Measurements from ENCODE around the gene TPPP. TPM values are rescaled to one million over a fixed set of nuclear protein-coding genes. Genes with fewer than 3 reads are reported as not detected.

TPPP gene
- total and polyA plus RNA-seq, 2 donors (not counting 1 experiment from before 2014, with no cell fraction given): 0.06 TPM; not detected in 1

DNA sequence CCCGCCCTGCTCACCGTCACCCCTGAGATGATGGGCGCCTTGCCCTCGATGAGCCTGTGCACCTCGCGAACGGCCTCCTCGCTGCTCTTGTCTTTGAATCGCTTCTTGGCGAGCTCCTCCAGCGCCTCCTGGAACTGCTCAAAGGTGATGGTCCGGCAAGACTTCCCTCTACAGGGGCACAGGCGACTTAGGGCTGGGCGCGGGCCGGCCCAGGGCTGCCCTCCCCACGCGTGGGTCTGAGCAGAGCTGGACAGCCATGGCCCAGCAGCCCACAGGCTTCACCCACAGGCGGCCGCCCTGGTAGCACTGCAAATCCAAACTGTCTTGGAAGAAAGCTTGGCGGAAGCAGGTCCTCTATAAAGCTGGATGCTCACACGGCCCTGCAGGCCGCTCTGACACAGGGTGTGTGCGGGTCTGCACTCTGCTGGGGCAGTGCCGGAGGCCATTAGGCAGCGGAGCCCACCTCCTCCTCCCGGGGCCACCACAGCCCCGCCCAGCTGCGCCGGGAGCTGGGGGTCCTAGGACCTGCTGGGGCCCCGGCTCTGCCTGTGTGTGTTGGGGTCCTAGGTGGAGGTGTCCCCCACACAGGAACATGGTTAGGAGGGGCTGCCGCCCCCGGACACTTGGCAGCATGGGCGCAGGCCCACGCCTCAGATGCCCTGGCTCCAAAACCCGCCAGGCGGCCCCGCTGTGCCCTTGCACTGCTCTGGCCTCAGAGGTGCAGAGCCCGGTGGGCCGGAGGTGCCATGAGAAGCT lies 27.0 kb downstream of the TPPP start:
- no peaks in the 10 kb centered on the region for H3K27me3 Mint-ChIP-seq
- H2AFZ ChIP-seq (ENCODE audit: insufficient read depth, low read depth, low read length, poor library complexity, severe bottlenecking): no peak overlapping the region
- H3K27me3 ChIP-seq (replicated peaks in 1 of 4; ENCODE audit: control extremely low read depth in 1 of 4, control insufficient read depth in 3 of 4, insufficient read depth in 4 of 4, low read length in 3 of 4): no peaks in the 10 kb centered on the region
- H3K4me1 ChIP-seq (ENCODE audit: control insufficient read depth in 2 of 2, insufficient read depth in 2 of 2, low read length in 2 of 2): no peaks in the 10 kb centered on the region
- TF ChIP-seq EZH2 (IDR thresholded peaks at IDR 0.05; ENCODE audit: borderline replicate concordance, insufficient read depth, low read depth, low read length, poor library complexity, severe bottlenecking): no peak
- TF ChIP-seq, protein P1, sequence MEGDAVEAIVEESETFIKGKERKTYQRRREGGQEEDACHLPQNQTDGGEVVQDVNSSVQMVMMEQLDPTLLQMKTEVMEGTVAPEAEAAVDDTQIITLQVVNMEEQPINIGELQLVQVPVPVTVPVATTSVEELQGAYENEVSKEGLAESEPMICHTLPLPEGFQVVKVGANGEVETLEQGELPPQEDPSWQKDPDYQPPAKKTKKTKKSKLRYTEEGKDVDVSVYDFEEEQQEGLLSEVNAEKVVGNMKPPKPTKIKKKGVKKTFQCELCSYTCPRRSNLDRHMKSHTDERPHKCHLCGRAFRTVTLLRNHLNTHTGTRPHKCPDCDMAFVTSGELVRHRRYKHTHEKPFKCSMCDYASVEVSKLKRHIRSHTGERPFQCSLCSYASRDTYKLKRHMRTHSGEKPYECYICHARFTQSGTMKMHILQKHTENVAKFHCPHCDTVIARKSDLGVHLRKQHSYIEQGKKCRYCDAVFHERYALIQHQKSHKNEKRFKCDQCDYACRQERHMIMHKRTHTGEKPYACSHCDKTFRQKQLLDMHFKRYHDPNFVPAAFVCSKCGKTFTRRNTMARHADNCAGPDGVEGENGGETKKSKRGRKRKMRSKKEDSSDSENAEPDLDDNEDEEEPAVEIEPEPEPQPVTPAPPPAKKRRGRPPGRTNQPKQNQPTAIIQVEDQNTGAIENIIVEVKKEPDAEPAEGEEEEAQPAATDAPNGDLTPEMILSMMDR (IDR thresholded peaks at IDR 0.05): no peak
- no peak for ATAC-seq (ENCODE audit: low read depth)
- ChIA-PET POLR2A (no interaction called here), CTCF (interaction anchor here (0.5 to 1.7 kb wide), 2 partner anchors 236 to 445 kb away, joined by 3 to 10 read pairs; no protein-coding TSS in a partner anchor)
- no peaks in the 10 kb centered on the region for H4K20me1 ChIP-seq (ENCODE audit: control insufficient read depth, insufficient read depth, low read length, poor library complexity, severe bottlenecking)
- H3K36me3 ChIP-seq (replicated peaks in 1 of 2; ENCODE audit: control extremely low read depth in 1 of 2, control insufficient read depth in 1 of 2, extremely low read depth in 1 of 2, insufficient read depth in 2 of 2, low read length in 1 of 2): peaks cover 0 to 3% of the 10 kb centered on the region in 2 experiments
- WGBS (ENCODE audit: insufficient coverage): 98% methylated on average over 39 of the region's 40 CpGs
- H3K9ac ChIP-seq (ENCODE audit: low read length): no peak overlapping the region
- no peak overlapping the region for H3K4me3 ChIP-seq (ENCODE audit: control extremely low read depth in 1 of 5, extremely low read depth in 1 of 5, insufficient read depth in 1 of 5, low read depth in 2 of 5, low read length in 4 of 5)
- no peak for DNase-seq
- H3K4me1 Mint-ChIP-seq: no peaks in the 10 kb centered on the region
- no peaks in the 10 kb centered on the region for H3K9me3 Mint-ChIP-seq (ENCODE audit: insufficient read depth)
- H3K79me2 ChIP-seq (ENCODE audit: control insufficient read depth, insufficient read depth, low read length): no peaks in the 10 kb centered on the region
- H3K4me3 Mint-ChIP-seq: no peak overlapping the region
- no peak overlapping the region for H3K27ac ChIP-seq (ENCODE audit: low read length in 2 of 2)
- no peak overlapping the region for H3K27ac Mint-ChIP-seq
- intact Hi-C loops (cut with micrococcal nuclease): no loop called here
- peaks cover 0 to 8% (median 0%) of the 10 kb centered on the region in 3 donors for H3K9me3 ChIP-seq (ENCODE audit: control extremely low read depth in 1 of 3, control insufficient read depth in 2 of 3, insufficient read depth in 1 of 3, low read length in 2 of 3)
- H3K4me2 ChIP-seq (replicated peaks; ENCODE audit: low read depth, low read length, poor library complexity, severe bottlenecking): no peak overlapping the region

DNA sequence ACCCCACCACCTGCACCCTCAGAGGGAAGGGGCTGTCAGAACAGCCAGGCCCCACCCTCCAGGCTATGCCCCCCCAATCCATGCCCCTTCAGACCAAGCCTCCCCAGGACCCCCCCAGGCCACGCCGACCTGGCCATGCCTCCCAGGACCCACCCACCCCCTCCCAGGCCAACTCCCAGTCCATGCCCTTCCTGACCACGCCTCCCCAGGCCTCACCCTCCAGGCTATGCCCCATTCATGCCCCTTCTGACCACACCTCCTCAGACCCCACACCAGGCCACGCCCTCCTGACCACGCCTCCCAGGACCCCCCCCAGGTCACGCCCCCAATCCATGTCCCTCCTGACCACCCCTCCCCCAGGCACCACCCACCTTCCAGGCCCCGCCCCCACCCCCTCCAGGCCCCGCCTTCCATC lies 27.6 kb downstream of the TPPP start:
- H3K4me1 ChIP-seq (ENCODE audit: control insufficient read depth in 2 of 2, insufficient read depth in 2 of 2, low read length in 2 of 2): no peaks in the 10 kb centered on the region
- no peaks in the 10 kb centered on the region for H4K20me1 ChIP-seq (ENCODE audit: control insufficient read depth, insufficient read depth, low read length, poor library complexity, severe bottlenecking)
- ChIA-PET CTCF (no interaction called here), POLR2A (no interaction called here)
- 100% methylated on average over 2 of the region's 8 CpGs for WGBS (ENCODE audit: insufficient coverage)
- Mint-ChIP-seq H3K27ac (no peak overlapping the region), H3K9me3 (ENCODE audit: insufficient read depth) (no peaks in the 10 kb centered on the region), H3K4me3 (no peak overlapping the region), H3K27me3 (no peaks in the 10 kb centered on the region), H3K4me1 (no peaks in the 10 kb centered on the region)
- H2AFZ ChIP-seq (ENCODE audit: insufficient read depth, low read depth, low read length, poor library complexity, severe bottlenecking): no peak overlapping the region
- intact Hi-C loops (cut with micrococcal nuclease): no loop called here
- no peak overlapping the region for H3K4me3 ChIP-seq (ENCODE audit: control extremely low read depth in 1 of 5, extremely low read depth in 1 of 5, insufficient read depth in 1 of 5, low read depth in 2 of 5, low read length in 4 of 5)
- TF ChIP-seq, protein P1 (IDR thresholded peaks at IDR 0.05): no peak
- TF ChIP-seq EZH2 (IDR thresholded peaks at IDR 0.05; ENCODE audit: borderline replicate concordance, insufficient read depth, low read depth, low read length, poor library complexity, severe bottlenecking): no peak
- H3K4me2 ChIP-seq (replicated peaks; ENCODE audit: low read depth, low read length, poor library complexity, severe bottlenecking): no peak overlapping the region
- ATAC-seq (ENCODE audit: low read depth) (no peak), DNase-seq (no peak)
- H3K27me3 ChIP-seq (replicated peaks in 1 of 4; ENCODE audit: control extremely low read depth in 1 of 4, control insufficient read depth in 3 of 4, insufficient read depth in 4 of 4, low read length in 3 of 4): no peaks in the 10 kb centered on the region
- no peak overlapping the region for H3K27ac ChIP-seq (ENCODE audit: low read length in 2 of 2)
- peaks cover 0 to 4% of the 10 kb centered on the region in 2 experiments for H3K36me3 ChIP-seq (replicated peaks in 1 of 2; ENCODE audit: control extremely low read depth in 1 of 2, control insufficient read depth in 1 of 2, extremely low read depth in 1 of 2, insufficient read depth in 2 of 2, low read length in 1 of 2)
- H3K79me2 ChIP-seq (ENCODE audit: control insufficient read depth, insufficient read depth, low read length): no peaks in the 10 kb centered on the region
- H3K9me3 ChIP-seq (ENCODE audit: control extremely low read depth in 1 of 3, control insufficient read depth in 2 of 3, insufficient read depth in 1 of 3, low read length in 2 of 3): peaks cover 0 to 8% (median 0%) of the 10 kb centered on the region in 3 donors
- H3K9ac ChIP-seq (ENCODE audit: low read length): no peak overlapping the region

Measured in B cell (primary cell).